IMR-90 (cell line): Measurements from ENCODE around the gene RAB3GAP2.

ENCODE experiments used
- CEBPB ChIP-seq: IDR thresholded peaks from 2 replicates; pipeline ENCODE4 v1.6.1; 2012; ENCODE audit warnings: low read depth, low read length, improper control_type of control experiment
- CHD1 ChIP-seq: IDR thresholded peaks from 2 replicates; pipeline ENCODE4 v1.6.1; 2012; ENCODE audit warnings: low read depth, low read length, improper control_type of control experiment
- CTCF ChIP-seq: conservative IDR thresholded peaks from 2 replicates; pipeline ENCODE4 v1.5.1; 2012; ENCODE audit warnings: mild to moderate bottlenecking, low read depth, low read length, improper control_type of control experiment
- MAZ ChIP-seq: IDR thresholded peaks from 2 replicates; pipeline ENCODE4 v1.6.1; 2012; ENCODE audit warnings: low read depth, mild to moderate bottlenecking, low read length, improper control_type of control experiment, moderate library complexity, borderline replicate concordance
- MXI1 ChIP-seq: IDR thresholded peaks from 2 replicates; pipeline ENCODE4 v1.6.1; 2012; ENCODE audit warnings: low read depth, mild to moderate bottlenecking, low read length, moderate library complexity, borderline replicate concordance
- NFE2L2 ChIP-seq: fragments of 150-350 bp; IDR thresholded peaks from 2 replicates; pipeline ENCODE4 v1.6.1; 2016; ENCODE audit warnings: low read depth, mild to moderate bottlenecking, low read length
- POLR2A ChIP-seq: IDR thresholded peaks from 2 replicates; pipeline ENCODE4 v1.6.1; 2012; ENCODE audit warnings: mild to moderate bottlenecking, low read depth, low read length
- RAD21 ChIP-seq: IDR thresholded peaks from 2 replicates; pipeline ENCODE4 v1.6.1; 2012; ENCODE audit warnings: low read length, improper control_type of control experiment
- SMC3 ChIP-seq: fragments of 150-350 bp; IDR thresholded peaks from 2 replicates; pipeline ENCODE4 v1.6.1; 2016; ENCODE audit warnings: low read depth, mild to moderate bottlenecking, antibody characterized with exemption, low read length, moderate library complexity
- USF2 ChIP-seq: fragments of 150-350 bp; IDR thresholded peaks from 2 replicates; pipeline ENCODE4 v1.6.1; 2017; ENCODE audit warnings: mild to moderate bottlenecking, antibody characterized with exemption, low read length, low read depth

GRCh38 chr1:220226752-220227151 is 45.5 kb downstream of the RAB3GAP2 start:
- no peak for TF ChIP-seq USF2
- TF ChIP-seq CTCF = no peak
- no peak for TF ChIP-seq NFE2L2
- no peak for TF ChIP-seq MXI1
- no peak for TF ChIP-seq POLR2A
- TF ChIP-seq MAZ = no peak
- TF ChIP-seq CEBPB = no peak
- TF ChIP-seq RAD21 = no peak
- no peak for TF ChIP-seq CHD1
- no peak for TF ChIP-seq SMC3
